B cell (primary cell): ENCODE data around the gene GPR3. TPM values are rescaled to one million over a fixed set of nuclear protein-coding genes. Genes with fewer than 3 reads are reported as not detected.

Source experiments
- ATAC-seq: fragments of 200-7000 bp; cut with Tn5 transposase; one replicate; pipeline ENCODE4 v1.10.0; 2021; ENCODE audit warnings: low read depth, mild to moderate bottlenecking, moderate number of reproducible peaks, moderate library complexity
- CTCF ChIA-PET: fragments of 350-600 bp; sonication (Branson Sonifier 250); formaldehyde crosslinking; loops from one replicate; lab custom pipeline; 2021; ENCODE audit warnings: antibody characterized with exemption, inconsistent platforms; lab: Charles Lee
- POLR2A ChIA-PET: fragments of 350-600 bp; sonication (Branson Sonifier 250); formaldehyde crosslinking; loops from one replicate; lab custom pipeline; 2021; ENCODE audit warnings: antibody characterized with exemption; lab: Charles Lee
- DNase-seq: peaks from one replicate; pipeline ENCODE4 v3.0.0; 2013
- H2AFZ ChIP-seq: 2 replicates; pipeline ENCODE4 v1.6.1; 2012; ENCODE audit warnings: mild to moderate bottlenecking, low read depth, low read length; ENCODE audit not compliant: insufficient read depth, poor library complexity, severe bottlenecking
- H3K27ac ChIP-seq, 2 donors: 1 replicate in 1 of 2; 2 replicates in 1 of 2; pipeline ENCODE4 v1.5.1; 2012 to 2013; ENCODE audit warnings: low read length in 2 of 2, mild to moderate bottlenecking in 2 of 2, moderate library complexity in 1 of 2
- H3K27me3 ChIP-seq, 4 experiments: fragments of 200-600 bp in 1 of 4; sonication (generic) in 1 of 4; replicated peaks in 1 of 4; 1 replicate in 2 of 4; 2 replicates in 2 of 4; pipeline versions ENCODE4 v1.6.1 to v1.7.0; 2013 to 2016; ENCODE audit warnings: low read length in 3 of 4, mild to moderate bottlenecking in 2 of 4, mixed read lengths in 1 of 4, moderate library complexity in 1 of 4; ENCODE audit not compliant: insufficient read depth in 4 of 4, control insufficient read depth in 3 of 4; ENCODE audit errors: control extremely low read depth in 1 of 4
- H3K36me3 ChIP-seq, 2 experiments: replicated peaks in 1 of 2; 1 replicate in 1 of 2; 2 replicates in 1 of 2; pipeline versions ENCODE4 v1.6.1 to v1.7.1; 2013; ENCODE audit warnings: low read length in 1 of 2; ENCODE audit not compliant: insufficient read depth in 2 of 2, control insufficient read depth in 1 of 2; ENCODE audit errors: control extremely low read depth in 1 of 2, extremely low read depth in 1 of 2
- H3K4me1 ChIP-seq, 2 donors: fragments of 200-600 bp in 1 of 2; sonication (generic) in 1 of 2; 1 replicate in 1 of 2; 2 replicates in 1 of 2; pipeline versions ENCODE4 v1.5.1 to v1.6.1; 2013 to 2017; ENCODE audit warnings: low read length in 2 of 2; ENCODE audit not compliant: control insufficient read depth in 2 of 2, insufficient read depth in 2 of 2
- H3K4me2 ChIP-seq: replicated peaks from 2 replicates; pipeline ENCODE3; 2012; ENCODE audit warnings: mild to moderate bottlenecking, low read depth, low read length; ENCODE audit not compliant: poor library complexity, severe bottlenecking
- H3K4me3 ChIP-seq, 5 experiments: fragments of 200-600 bp in 1 of 5; sonication (generic) in 1 of 5; 1 replicate in 3 of 5; 2 replicates in 2 of 5; pipeline versions ENCODE4 v1.5.1 to v1.7.0; 2011 to 2016; ENCODE audit warnings: low read length in 4 of 5, mild to moderate bottlenecking in 4 of 5, low read depth in 2 of 5, control low read depth in 1 of 5, moderate library complexity in 1 of 5; ENCODE audit not compliant: insufficient read depth in 1 of 5; ENCODE audit errors: control extremely low read depth in 1 of 5, extremely low read depth in 1 of 5
- H3K79me2 ChIP-seq: fragments of 200-600 bp; sonication (generic); one replicate; pipeline ENCODE4 v1.6.0; 2016; ENCODE audit warnings: low read length; ENCODE audit not compliant: control insufficient read depth, insufficient read depth
- H3K9ac ChIP-seq: fragments of 200-600 bp; sonication (generic); 2 replicates; pipeline ENCODE4 v1.6.1; 2017; ENCODE audit warnings: mild to moderate bottlenecking, low read length, moderate library complexity
- H3K9me3 ChIP-seq, 3 donors: one replicate each; pipeline versions ENCODE4 v1.6.1 to v1.7.1; 2013; ENCODE audit warnings: low read length in 2 of 3; ENCODE audit not compliant: control insufficient read depth in 2 of 3, insufficient read depth in 1 of 3; ENCODE audit errors: control extremely low read depth in 1 of 3
- H4K20me1 ChIP-seq: 2 replicates; pipeline ENCODE4 v1.6.0; 2012; ENCODE audit warnings: mild to moderate bottlenecking, low read length; ENCODE audit not compliant: insufficient read depth, control insufficient read depth, poor library complexity, severe bottlenecking
- H3K27ac Mint-ChIP-seq: one replicate; pipeline ENCODE4 v1.8.0; 2021; ENCODE audit warnings: mixed read lengths
- H3K27me3 Mint-ChIP-seq: one replicate; pipeline ENCODE4 v1.8.0; 2021; ENCODE audit warnings: mixed read lengths
- H3K4me1 Mint-ChIP-seq: one replicate; pipeline ENCODE4 v1.8.0; 2021; ENCODE audit warnings: mixed read lengths
- H3K4me3 Mint-ChIP-seq: one replicate; pipeline ENCODE4 v1.8.0; 2021; ENCODE audit warnings: mixed read lengths
- H3K9me3 Mint-ChIP-seq: one replicate; pipeline ENCODE4 v1.8.0; 2022; ENCODE audit warnings: mixed read lengths; ENCODE audit not compliant: insufficient read depth
- EZH2 ChIP-seq: IDR thresholded peaks from 2 replicates; pipeline ENCODE4 v1.6.1; 2012; ENCODE audit warnings: borderline replicate concordance, low read depth, mild to moderate bottlenecking, moderate library complexity, low read length; ENCODE audit not compliant: insufficient read depth, poor library complexity, severe bottlenecking
- WGBS: methylation state at CpG from one replicate; pipeline ENCODE4 v1.1.5; 2013; ENCODE audit warnings: missing lambda C conversion rate; ENCODE audit not compliant: insufficient coverage; 5-methylcytosine and 5-hydroxymethylcytosine counted together
- intact Hi-C: fragments of 100-400 bp; cut with micrococcal nuclease; formaldehyde crosslinking; loops from one replicate; pipeline ENCODE4 v1.10.0; 2022
- polyA plus RNA-seq: library from polyadenylated mRNA; depleted of rRNA; stranded (reverse); fragments of >200 nt; gene quantifications from 2 replicates; pipeline ENCODE4 v1.2.3, GENCODE V29; 2012
- total RNA-seq, 2 donors: library from RNA; stranded (reverse); fragments of 120-200 nt in 1 of 2; gene quantifications; 1 replicate in 1 of 2; 2 replicates in 1 of 2; pipeline versions ENCODE4 v1.2.3 to v1.2.4, GENCODE V29; 2013 to 2022
- TF ChIP-seq, protein P1 (sequence below): fragments of 200-600 bp; IDR thresholded peaks from one replicate; pipeline ENCODE4 v1.8.0; 2022; ENCODE audit warnings: antibody characterized with exemption, mild to moderate bottlenecking

Gene GPR3
- total and polyA plus RNA-seq, 2 donors (not counting 1 experiment from before 2014, with no cell fraction given), result 3.3 TPM; not detected in 1

DNA sequence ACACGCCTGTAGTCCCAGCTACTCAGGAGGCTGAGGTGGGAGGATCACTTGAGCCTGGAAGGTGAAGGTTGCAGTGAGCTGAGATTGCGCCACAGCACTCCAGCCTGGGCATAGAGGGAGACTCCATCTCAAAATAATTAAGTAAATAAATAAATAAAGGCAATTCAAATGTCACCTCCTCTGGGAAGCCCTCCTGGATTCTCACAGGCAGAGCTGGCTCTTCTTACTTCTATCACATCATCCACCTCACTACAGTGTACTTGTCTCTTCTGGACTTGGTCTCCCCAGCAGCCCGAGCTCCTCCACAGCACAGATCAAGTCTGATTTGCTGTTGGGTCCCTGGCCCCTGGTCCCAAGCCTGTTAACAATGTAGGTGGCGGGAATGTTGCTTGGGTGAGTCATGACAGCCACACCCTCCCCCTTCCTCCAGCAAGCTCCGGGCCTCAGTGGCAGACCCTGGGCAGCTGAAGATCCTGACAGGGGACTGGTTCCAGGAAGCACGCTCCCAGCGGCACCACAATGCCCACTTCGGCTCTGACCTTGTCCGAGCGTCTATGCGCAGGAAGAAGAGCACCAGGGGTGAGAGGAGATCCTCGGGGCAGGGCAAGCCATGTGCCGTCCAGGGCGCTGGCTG lies 45.3 kb upstream of the GPR3 start:
- Mint-ChIP-seq H3K4me1 (peaks cover 42% of the 10 kb centered on the region), H3K27ac (peak overlapping the region; percentile 7), H3K4me3 (no peak overlapping the region), H3K9me3 (no peaks in the 10 kb centered on the region), H3K27me3 (no peaks in the 10 kb centered on the region)
- no peak for TF ChIP-seq EZH2
- TF ChIP-seq, protein P1, sequence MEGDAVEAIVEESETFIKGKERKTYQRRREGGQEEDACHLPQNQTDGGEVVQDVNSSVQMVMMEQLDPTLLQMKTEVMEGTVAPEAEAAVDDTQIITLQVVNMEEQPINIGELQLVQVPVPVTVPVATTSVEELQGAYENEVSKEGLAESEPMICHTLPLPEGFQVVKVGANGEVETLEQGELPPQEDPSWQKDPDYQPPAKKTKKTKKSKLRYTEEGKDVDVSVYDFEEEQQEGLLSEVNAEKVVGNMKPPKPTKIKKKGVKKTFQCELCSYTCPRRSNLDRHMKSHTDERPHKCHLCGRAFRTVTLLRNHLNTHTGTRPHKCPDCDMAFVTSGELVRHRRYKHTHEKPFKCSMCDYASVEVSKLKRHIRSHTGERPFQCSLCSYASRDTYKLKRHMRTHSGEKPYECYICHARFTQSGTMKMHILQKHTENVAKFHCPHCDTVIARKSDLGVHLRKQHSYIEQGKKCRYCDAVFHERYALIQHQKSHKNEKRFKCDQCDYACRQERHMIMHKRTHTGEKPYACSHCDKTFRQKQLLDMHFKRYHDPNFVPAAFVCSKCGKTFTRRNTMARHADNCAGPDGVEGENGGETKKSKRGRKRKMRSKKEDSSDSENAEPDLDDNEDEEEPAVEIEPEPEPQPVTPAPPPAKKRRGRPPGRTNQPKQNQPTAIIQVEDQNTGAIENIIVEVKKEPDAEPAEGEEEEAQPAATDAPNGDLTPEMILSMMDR, result no peak
- Histone ChIP-seq H3K4me2 (no peak overlapping the region), H3K27ac (no peak overlapping the region), H3K9me3 (no peaks in the 10 kb centered on the region), H3K4me3 (no peak overlapping the region), H2AFZ (no peak overlapping the region), H3K27me3 (no peaks in the 10 kb centered on the region), H3K4me1 (peaks cover 17 to 32% of the 10 kb centered on the region in 2 donors), H3K9ac (no peak overlapping the region), H4K20me1 (peaks cover 12% of the 10 kb centered on the region), H3K36me3 (peaks cover 0 to 56% of the 10 kb centered on the region in 2 experiments), H3K79me2 (peaks cover 63% of the 10 kb centered on the region)
- intact Hi-C loops, result no loop called here
- CTCF ChIA-PET, result interaction anchor here (0.7 to 12.7 kb wide), 5 partner anchors 11 to 46 kb away, joined by 3 to 132 read pairs (median 4); partner anchors contain the start of gene MAP3K6
- ATAC-seq (no peak), DNase-seq (no peak)
- POLR2A ChIA-PET, result interaction anchor here (0.6 kb wide), 1 partner anchor 75 kb away, joined by 4 read pairs; no protein-coding TSS in a partner anchor
- 97% methylated on average over 9 of the region's 14 CpGs for WGBS
